Pancreas (tissue), 10 donors: ENCODE results near the gene PLEKHO1. TPM values are rescaled to one million over a fixed set of nuclear protein-coding genes. Genes with fewer than 3 reads are reported as not detected.

Source experiments
- ATAC-seq, 4 donors: fragments of 200-7000 bp; cut with Tn5 transposase; one replicate each; pipeline versions ENCODE4 v1.8.0 to v1.9.1; 2020; ENCODE audit warnings: mild to moderate bottlenecking in 4 of 4, moderate library complexity in 4 of 4
- DNase-seq, 6 donors: peaks; one replicate each; pipeline ENCODE4 v3.0.0-alpha.2; 2020
- FAIRE-seq: peaks from 2 replicates; lab custom pipeline; 2012; peaks lifted over from hg19 to GRCh38; lab: Jason Lieb, UNC
- H3K27ac ChIP-seq, 4 donors: fragments of 200-600 bp; sonication (generic); 1 replicate in 3 of 4; 2 replicates in 1 of 4; pipeline versions ENCODE4 v1.5.0 to v1.8.0; 2020
- H3K27me3 ChIP-seq, 4 donors: fragments of 200-600 bp; one replicate each; pipeline ENCODE4 v1.8.0; 2021
- H3K36me3 ChIP-seq, 3 donors: fragments of 200-600 bp; sonication (generic) in 1 of 3; one replicate each; pipeline versions ENCODE4 v1.5.0 to v1.8.0; 2020 to 2021
- H3K4me1 ChIP-seq, 3 donors: fragments of 200-600 bp; one replicate each; pipeline ENCODE4 v1.8.0; 2021
- H3K4me3 ChIP-seq, 4 donors: fragments of 200-600 bp; sonication (generic) in 2 of 4; one replicate each; pipeline versions ENCODE4 v1.5.0 to v1.8.0; 2020 to 2021
- H3K9me3 ChIP-seq, 4 donors: fragments of 200-600 bp; one replicate each; pipeline ENCODE4 v1.8.0; 2021
- CTCF ChIP-seq, 4 donors: fragments of 200-600 bp; sonication (generic) in 3 of 4; IDR thresholded peaks; one replicate each; pipeline versions ENCODE4 v1.5.0 to v1.8.0; 2021; ENCODE audit warnings: antibody characterized with exemption in 4 of 4
- WGBS, 2 donors: extraction: QIAGEN DNeasy Blood & Tissue Kit; methylation state at CpG; one replicate each; pipeline ENCODE4 v1.1.7; 2013; 5-methylcytosine and 5-hydroxymethylcytosine counted together
- intact Hi-C, 3 donors: fragments of 100-400 bp; cut with DNase I; formaldehyde crosslinking; loops; one replicate each; pipeline versions ENCODE4 v1.11.1 to v1.14.2; 2022
- polyA plus RNA-seq, 2 donors: library from polyadenylated mRNA; stranded (reverse); fragments of 200-250 nt; gene quantifications; one replicate each; pipeline ENCODE4 v1.2.3, GENCODE V29; 2013
- total RNA-seq, 6 donors: library from RNA; stranded (reverse); fragmentation: NEBNext Ultra II Directional in 4 of 6; extraction: Animal tissue kit (Norgen Biotek cat#: 25700) in 4 of 6; gene quantifications; one replicate each; pipeline versions ENCODE4 v1.2.1 to v1.2.4, GENCODE V29; 2021 to 2023
- donor health status: healthy with polysubstance abuse.
- donor health status: DM: no; HTN: no; CAD: no; lungs with moderate emphysema.
- donor health status: DM: no; HTN: no; CAD: no.
- donor health status: control.
- donor health status: control.
- donor health status: Bipolar disorder and iron deficiency.
- donor health status: DM: yes; HTN: yes; CAD: no.
- donor health status: DM: no; HTN: no; CAD: no.
- donor health status: DM: no; HTN: no; CAD: no.
- donor health status: DM: yes; HTN: yes; CAD: no.

The PLEKHO1 gene
- total and polyA plus RNA-seq, 8 donors = 1.2 to 16.1 (median 7.3) TPM

- no peaks in the 10 kb centered on the region for H3K9me3 ChIP-seq
- 77 to 82% methylated on average over 2 of the region's 2 CpGs for WGBS, 2 donors
- no peak for ATAC-seq
- H3K27ac ChIP-seq = no peak overlapping the region
- H3K4me1 ChIP-seq = no peaks in the 10 kb centered on the region
- no peaks in the 10 kb centered on the region for H3K27me3 ChIP-seq
- DNase-seq = no peak
- peak overlapping the region in 1 of 4 donors; percentile 57 for H3K4me3 ChIP-seq
- FAIRE-seq = no peak
- no peaks in the 10 kb centered on the region for H3K36me3 ChIP-seq
- intact Hi-C loops = loop anchor here in 1 of 3 donors (10.0 kb wide), 1 partner anchor 57 kb away; no protein-coding TSS in a partner anchor
- TF ChIP-seq CTCF (IDR thresholded peaks at IDR 0.05) = no peak
Observed at GRCh38 chr1:150152182-150152536, 2.4 kb downstream of the PLEKHO1 start.

- no peaks in the 10 kb centered on the region for H3K36me3 ChIP-seq
- intact Hi-C loops = loop anchor here in 1 of 3 donors (10.0 kb wide), 1 partner anchor 58 kb away; no protein-coding TSS in a partner anchor
- no peaks in the 10 kb centered on the region for H3K27me3 ChIP-seq
- no peak for DNase-seq
- no peaks in the 10 kb centered on the region for H3K4me1 ChIP-seq
- 90 to 94% methylated on average over 8 of the region's 8 CpGs for WGBS, 2 donors
- no peaks in the 10 kb centered on the region for H3K9me3 ChIP-seq
- no peak overlapping the region for H3K4me3 ChIP-seq
- TF ChIP-seq CTCF (IDR thresholded peaks at IDR 0.05) = no peak
- ATAC-seq = no peak
- no peak overlapping the region for H3K27ac ChIP-seq
- FAIRE-seq = no peak
Observed at GRCh38 chr1:150152772-150153456, 3.2 kb downstream of the PLEKHO1 start.

GRCh38 chr1:150154143-150154542, 4.4 kb downstream of the PLEKHO1 start:
- WGBS, 2 donors = 41% methylated on average over 3 to 4 of the region's 4 CpGs
- Histone ChIP-seq H3K36me3 (no peaks in the 10 kb centered on the region), H3K4me1 (no peaks in the 10 kb centered on the region), H3K4me3 (no peak overlapping the region), H3K27ac (no peak overlapping the region), H3K9me3 (no peaks in the 10 kb centered on the region), H3K27me3 (no peaks in the 10 kb centered on the region)
- DNase-seq = no peak
- no peak for FAIRE-seq
- intact Hi-C loops = loop anchor here in 1 of 3 donors (10.0 kb wide), 1 partner anchor 59 kb away; no protein-coding TSS in a partner anchor
- no peak for ATAC-seq
- no peak for TF ChIP-seq CTCF (IDR thresholded peaks at IDR 0.05)

GRCh38 chr1:150155413-150156071, 5.8 kb downstream of the PLEKHO1 start:
- intact Hi-C loops = loop anchor here in 1 of 3 donors (10.0 kb wide), 1 partner anchor 61 kb away; no protein-coding TSS in a partner anchor
- H3K9me3 ChIP-seq = no peaks in the 10 kb centered on the region
- H3K4me3 ChIP-seq = no peak overlapping the region
- ATAC-seq (no peak), FAIRE-seq (no peak), DNase-seq (no peak)
- H3K36me3 ChIP-seq = no peaks in the 10 kb centered on the region
- TF ChIP-seq CTCF (IDR thresholded peaks at IDR 0.05) = no peak
- H3K4me1 ChIP-seq = no peaks in the 10 kb centered on the region
- 90 to 92% methylated on average over 13 of the region's 13 CpGs for WGBS, 2 donors
- H3K27me3 ChIP-seq = no peaks in the 10 kb centered on the region
- no peak overlapping the region for H3K27ac ChIP-seq
